GM12878 (cell line): ENCODE measurements around the gene FAM76B. TPM values are rescaled to one million over a fixed set of nuclear protein-coding genes. Genes with fewer than 3 reads are reported as not detected.

Experiments used
- ATAC-seq: fragments of 200-7000 bp; cut with Tn5 transposase; 3 replicates; pipeline ENCODE4 v1.9.1; 2020; ENCODE audit warnings: mild to moderate bottlenecking, moderate library complexity
- BruUV-seq: library from RNA; stranded (reverse); fragments of 400-500 nt; replicated peaks from 2 replicates; lab custom pipeline; 2021; lab: Mats Ljungman, UMichigan
- CTCF ChIA-PET: fragments of 300-600 bp; sonication (Branson Sonifier 250); formaldehyde crosslinking; extraction: SDS; loops from one replicate; lab custom pipeline; 2021; ENCODE audit warnings: inconsistent platforms; lab: Yijun Ruan, JAX
- POLR2A ChIA-PET: fragments of 350-600 bp; formaldehyde crosslinking; extraction: SDS; loops from one replicate; lab custom pipeline; 2021; ENCODE audit warnings: inconsistent platforms; lab: Charles Lee
- RAD21 ChIA-PET: fragments of 300-600 bp; sonication (Branson Sonifier 250); formaldehyde crosslinking; loops from one replicate; lab custom pipeline; 2023; ENCODE audit warnings: antibody characterized with exemption; ENCODE audit not compliant: unreplicated experiment; lab: Charles Lee
- SMC1A ChIA-PET: fragments of 300-600 bp; sonication (Branson Sonifier 250); formaldehyde crosslinking; loops from one replicate; lab custom pipeline; 2023; ENCODE audit not compliant: unreplicated experiment, uncharacterized antibody; lab: Charles Lee
- DNase-seq: peaks from one replicate; pipeline ENCODE4 v3.0.0-alpha.2; 2011; ENCODE audit warnings: low read depth, low spot score
- FAIRE-seq: peaks from 3 replicates; lab custom pipeline; 2011; peaks lifted over from hg19 to GRCh38; lab: Jason Lieb, UNC
- H2AFZ ChIP-seq: 2 replicates; pipeline ENCODE4 v1.6.0; 2011; ENCODE audit warnings: low read depth, low read length, control low read depth; ENCODE audit not compliant: control insufficient read depth
- H3K27ac ChIP-seq: 2 replicates; pipeline ENCODE4 v1.5.1; 2011; ENCODE audit warnings: control low read depth; ENCODE audit not compliant: control insufficient read depth, insufficient read depth
- H3K27me3 ChIP-seq, 2 experiments: replicated peaks in 1 of 2; 2 replicates each; pipeline versions ENCODE4 v1.6.0 to v1.6.1; 2011; ENCODE audit warnings: low read length in 1 of 2; ENCODE audit not compliant: control insufficient read depth in 2 of 2, insufficient read depth in 2 of 2
- H3K36me3 ChIP-seq, 2 experiments: 2 replicates each; pipeline ENCODE4 v1.5.1; 2011; ENCODE audit warnings: low read length in 1 of 2; ENCODE audit not compliant: control insufficient read depth in 2 of 2, insufficient read depth in 2 of 2
- H3K4me1 ChIP-seq: 2 replicates; pipeline ENCODE4 v1.6.1; 2011; ENCODE audit warnings: mild to moderate bottlenecking, low read length, moderate library complexity, mixed read lengths; ENCODE audit not compliant: control insufficient read depth, insufficient read depth
- H3K4me2 ChIP-seq: 2 replicates; pipeline ENCODE4 v1.6.0; 2011; ENCODE audit warnings: control low read depth; ENCODE audit not compliant: control insufficient read depth, insufficient read depth
- H3K4me3 ChIP-seq: fragments of 200-600 bp; sonication (generic); 2 replicates; pipeline ENCODE4 v1.5.1; 2016
- H3K79me2 ChIP-seq: 2 replicates; pipeline ENCODE4 v1.6.0; 2011; ENCODE audit warnings: low read length; ENCODE audit not compliant: control insufficient read depth, insufficient read depth
- H3K9ac ChIP-seq: 2 replicates; pipeline ENCODE4 v1.8.0; 2011; ENCODE audit warnings: low read length, control low read depth, mixed read lengths; ENCODE audit not compliant: control insufficient read depth, insufficient read depth
- H3K9me3 ChIP-seq: replicated peaks from 3 replicates; pipeline ENCODE4 v1.5.1; 2011; ENCODE audit warnings: mild to moderate bottlenecking, low read length; ENCODE audit not compliant: control insufficient read depth, insufficient read depth
- H4K20me1 ChIP-seq: 2 replicates; pipeline ENCODE4 v1.6.0; 2011; ENCODE audit not compliant: control insufficient read depth, insufficient read depth
- CBX5 ChIP-seq: sonication (generic); IDR thresholded peaks from 2 replicates; pipeline ENCODE4 v1.6.1; 2016; ENCODE audit warnings: low read depth, moderate library complexity, mild to moderate bottlenecking, inconsistent platforms
- CHD1 ChIP-seq: IDR thresholded peaks from 2 replicates; pipeline ENCODE4 v1.6.1; 2012; ENCODE audit warnings: low read depth, low read length, improper control_type of control experiment
- ELK1 ChIP-seq: IDR thresholded peaks from 2 replicates; pipeline ENCODE4 v1.6.1; 2012; ENCODE audit warnings: low read depth, low read length, improper control_type of control experiment
- FOXK2 ChIP-seq: fragments of 450-650 bp; IDR thresholded peaks from 2 replicates; pipeline ENCODE4 v1.6.1; 2017; ENCODE audit warnings: mild to moderate bottlenecking, moderate library complexity
- GABPA ChIP-seq: IDR thresholded peaks from 2 replicates; pipeline ENCODE4 v1.6.1; 2014; ENCODE audit warnings: antibody characterized with exemption, low read depth, mild to moderate bottlenecking, inconsistent platforms
- HDAC2 ChIP-seq: fragments of 200-600 bp; sonication (generic); IDR thresholded peaks from 2 replicates; pipeline ENCODE4 v1.6.1; 2017
- LARP7 ChIP-seq: fragments of 450-650 bp; IDR thresholded peaks from 2 replicates; pipeline ENCODE4 v1.6.1; 2017; ENCODE audit warnings: mild to moderate bottlenecking
- PAX8 ChIP-seq: fragments of 450-650 bp; IDR thresholded peaks from 2 replicates; pipeline ENCODE4 v1.6.1; 2017; ENCODE audit warnings: mild to moderate bottlenecking, moderate library complexity
- SREBF1 ChIP-seq: IDR thresholded peaks from 2 replicates; pipeline ENCODE4 v1.6.1; 2012; ENCODE audit warnings: mild to moderate bottlenecking, low read length
- SUPT20H ChIP-seq: IDR thresholded peaks from 2 replicates; pipeline ENCODE4 v1.6.1; 2011; ENCODE audit warnings: low read depth, mild to moderate bottlenecking, low read length, moderate library complexity, borderline replicate concordance; ENCODE audit not compliant: control insufficient read depth
- ZBED1 ChIP-seq: IDR thresholded peaks from 2 replicates; pipeline ENCODE4 v1.6.1; 2016; ENCODE audit warnings: borderline replicate concordance
- ZSCAN29 ChIP-seq: fragments of 450-650 bp; IDR thresholded peaks from 2 replicates; pipeline ENCODE4 v1.6.1; 2017; ENCODE audit warnings: mild to moderate bottlenecking, moderate library complexity
- WGBS: methylation state at CpG from one replicate; pipeline ENCODE4 v1.1.6; 2016; ENCODE audit warnings: low lambda C conversion rate; ENCODE audit not compliant: insufficient replicate concordance, insufficient coverage; ENCODE audit errors: missing lambda C conversion rate; 5-methylcytosine and 5-hydroxymethylcytosine counted together
- in situ Hi-C: fragments of 300-500 bp; cut with MboI; formaldehyde crosslinking; loops from 9 replicates; pipeline ENCODE4 v1.14.3; 2018; ENCODE audit warnings: mixed read lengths
- intact Hi-C: fragments of 100-400 bp; cut with micrococcal nuclease; formaldehyde crosslinking; loops from one replicate; pipeline ENCODE4 v1.14.2; 2022; ENCODE audit not compliant: unreplicated experiment
- polyA plus RNA-seq, 11 experiments: library from polyadenylated mRNA; depleted of rRNA in 4 of 11; unstranded in 6 of 11; stranded (reverse) in 5 of 11; fragments of >200 nt; fragmentation: Nextera tagmentation in 4 of 11; fragmentation: Illumina TruSeq in 1 of 11; extraction: Ambion mirVana in 4 of 11; extraction: Trizol in 1 of 11; gene quantifications; 1 replicate in 1 of 11; 2 replicates in 10 of 11; pipeline versions ENCODE4 v1.2.1 to v1.2.3, GENCODE V29; 2011 to 2016; ENCODE audit warnings: inconsistent platforms in 2 of 11, missing spikeins in 2 of 11, low read depth in 1 of 11
- total RNA-seq, 4 experiments: library from RNA; depleted of rRNA in 3 of 4; stranded (reverse); fragments of >200 nt in 3 of 4; fragmentation: Illumina TruSeq in 1 of 4; extraction: Trizol in 1 of 4; gene quantifications; 2 replicates each; pipeline versions ENCODE4 v1.2.1 to v1.2.3, GENCODE V29; 2013 to 2021

FAM76B gene
- total and polyA plus RNA-seq, 10 of the 15 experiments (the other 5 are each of a cell fraction or from before 2014, with no cell fraction given), result 13.5 to 56.8 (median 28.4) TPM

GRCh38 chr11:95734009-95734572, 55.5 kb downstream of the FAM76B start:
- H3K27ac ChIP-seq, result no peak overlapping the region
- H3K36me3 ChIP-seq, result no peaks in the 10 kb centered on the region
- intact Hi-C loops (no loop called here), in situ Hi-C loops (no loop called here)
- SMC1A ChIA-PET, result interaction anchor here (0.7 to 1.6 kb wide), 5 partner anchors 9 to 582 kb away, joined by 3 to 5 read pairs (median 3); no protein-coding TSS in a partner anchor
- no peak for ATAC-seq
- 48% methylated on average over 4 of the region's 4 CpGs for WGBS
- H2AFZ ChIP-seq, result no peak overlapping the region
- no peaks in the 10 kb centered on the region for H4K20me1 ChIP-seq
- no peaks in the 10 kb centered on the region for H3K79me2 ChIP-seq
- H3K9me3 ChIP-seq, result no peaks in the 10 kb centered on the region
- DNase-seq, result no peak
- no TSS peak for BruUV-seq
- no peaks in the 10 kb centered on the region for H3K4me1 ChIP-seq
- no peak for FAIRE-seq
- H3K27me3 ChIP-seq, result no peaks in the 10 kb centered on the region
- TF ChIP-seq PAX8 (no peak), ZSCAN29 (no peak), GABPA (no peak), ZBED1 (no peak), ELK1 (no peak), CHD1 (no peak), HDAC2 (no peak), FOXK2 (no peak), SUPT20H (no peak), SREBF1 (no peak), LARP7 (no peak), CBX5 (no peak)
- H3K4me3 ChIP-seq, result no peak overlapping the region
- POLR2A ChIA-PET, result interaction anchor here (0.6 kb wide), 3 partner anchors 37 to 337 kb away, joined by 3 to 4 read pairs (median 3); no protein-coding TSS in a partner anchor
- CTCF ChIA-PET, result interaction anchor here (0.8 to 1.3 kb wide), 4 partner anchors 9 to 1258 kb away, joined by 3 to 5 read pairs (median 4); no protein-coding TSS in a partner anchor
- H3K9ac ChIP-seq, result no peak overlapping the region
- no peak overlapping the region for H3K4me2 ChIP-seq
- RAD21 ChIA-PET, result interaction anchor here (1.1 to 1.6 kb wide), 4 partner anchors 19 to 582 kb away, joined by 3 to 4 read pairs (median 4); no protein-coding TSS in a partner anchor
